Mesendoderm (in vitro differentiated cells): ENCODE results near the gene FXR2. TPM values are rescaled to one million over a fixed set of nuclear protein-coding genes. Genes with fewer than 3 reads are reported as not detected.

Experiments
- DNase-seq: peaks from one replicate; pipeline ENCODE4 v3.0.0; 2013
- H2AK5ac ChIP-seq: 2 replicates; pipeline ENCODE4 v1.6.1; 2013; ENCODE audit warnings: low read length, inconsistent platforms
- H2BK120ac ChIP-seq: 2 replicates; pipeline ENCODE4 v1.6.1; 2013; ENCODE audit warnings: low read depth, mild to moderate bottlenecking, low read length, moderate library complexity, mixed read lengths
- H2BK15ac ChIP-seq: replicated peaks from 2 replicates; pipeline ENCODE4 v1.6.1; 2013; ENCODE audit warnings: low read depth, mild to moderate bottlenecking, moderate library complexity
- H2BK5ac ChIP-seq: 2 replicates; pipeline ENCODE4 v1.6.1; 2013; ENCODE audit warnings: low read length, inconsistent platforms
- H3K18ac ChIP-seq: 2 replicates; pipeline ENCODE4 v1.6.1; 2013; ENCODE audit warnings: mild to moderate bottlenecking, low read length, mixed read lengths
- H3K23ac ChIP-seq: one replicate; pipeline ENCODE4 v1.6.1; 2013; ENCODE audit warnings: low read length
- H3K27ac ChIP-seq: 2 replicates; pipeline ENCODE4 v1.5.1; 2013; ENCODE audit warnings: low read depth, mild to moderate bottlenecking, inconsistent platforms, low read length, moderate library complexity
- H3K27me3 ChIP-seq: 2 replicates; pipeline ENCODE4 v1.6.1; 2013; ENCODE audit warnings: low read length, control low read depth, mild to moderate bottlenecking, inconsistent platforms; ENCODE audit not compliant: insufficient read depth, poor library complexity
- H3K36me3 ChIP-seq: 2 replicates; pipeline ENCODE4 v1.6.1; 2013; ENCODE audit warnings: low read length, inconsistent platforms; ENCODE audit not compliant: control insufficient read depth, insufficient read depth
- H3K4ac ChIP-seq: one replicate; pipeline ENCODE4 v1.6.1; 2013; ENCODE audit warnings: low read depth, mild to moderate bottlenecking, low read length, moderate library complexity
- H3K4me1 ChIP-seq: 2 replicates; pipeline ENCODE4 v1.6.1; 2013; ENCODE audit warnings: low read depth, low read length, inconsistent platforms; ENCODE audit not compliant: control insufficient read depth
- H3K4me2 ChIP-seq: 2 replicates; pipeline ENCODE4 v1.6.1; 2013; ENCODE audit warnings: low read length
- H3K4me3 ChIP-seq: 2 replicates; pipeline ENCODE4 v1.5.1; 2013; ENCODE audit warnings: mild to moderate bottlenecking, low read length
- H3K56ac ChIP-seq: one replicate; pipeline ENCODE4 v1.6.1; 2013; ENCODE audit warnings: low read length
- H3K79me1 ChIP-seq: 2 replicates; pipeline ENCODE4 v1.6.1; 2013; ENCODE audit warnings: low read length, inconsistent platforms
- H3K79me2 ChIP-seq: 2 replicates; pipeline ENCODE4 v1.6.1; 2013; ENCODE audit warnings: mild to moderate bottlenecking, low read length; ENCODE audit not compliant: control insufficient read depth, insufficient read depth
- H3K9ac ChIP-seq: 2 replicates; pipeline ENCODE4 v1.6.1; 2013; ENCODE audit warnings: low read length, inconsistent platforms
- H4K5ac ChIP-seq: one replicate; pipeline ENCODE4 v1.6.1; 2013; ENCODE audit warnings: low read length
- H4K8ac ChIP-seq: one replicate; pipeline ENCODE4 v1.6.1; 2013; ENCODE audit warnings: low read depth, mild to moderate bottlenecking, control low read depth, low read length, moderate library complexity
- WGBS: extraction: QIAGEN DNeasy Blood & Tissue Kit; methylation state at CpG from one replicate; pipeline ENCODE4 v1.1.7; 2013; ENCODE audit warnings: low lambda C conversion rate, missing lambda C conversion rate; ENCODE audit not compliant: insufficient coverage; ENCODE audit errors: extremely low coverage; 5-methylcytosine and 5-hydroxymethylcytosine counted together
- polyA plus RNA-seq, 2 experiments: library from polyadenylated mRNA; stranded (reverse); fragments of 200-250 nt; gene quantifications; one replicate each; pipeline ENCODE4 v1.2.3, GENCODE V29; 2013

Gene FXR2
- 22.0 TPM for polyA plus RNA-seq (2013, experiment 1 of 2)
- 22.4 TPM for polyA plus RNA-seq (2013, experiment 2 of 2)

DNA sequence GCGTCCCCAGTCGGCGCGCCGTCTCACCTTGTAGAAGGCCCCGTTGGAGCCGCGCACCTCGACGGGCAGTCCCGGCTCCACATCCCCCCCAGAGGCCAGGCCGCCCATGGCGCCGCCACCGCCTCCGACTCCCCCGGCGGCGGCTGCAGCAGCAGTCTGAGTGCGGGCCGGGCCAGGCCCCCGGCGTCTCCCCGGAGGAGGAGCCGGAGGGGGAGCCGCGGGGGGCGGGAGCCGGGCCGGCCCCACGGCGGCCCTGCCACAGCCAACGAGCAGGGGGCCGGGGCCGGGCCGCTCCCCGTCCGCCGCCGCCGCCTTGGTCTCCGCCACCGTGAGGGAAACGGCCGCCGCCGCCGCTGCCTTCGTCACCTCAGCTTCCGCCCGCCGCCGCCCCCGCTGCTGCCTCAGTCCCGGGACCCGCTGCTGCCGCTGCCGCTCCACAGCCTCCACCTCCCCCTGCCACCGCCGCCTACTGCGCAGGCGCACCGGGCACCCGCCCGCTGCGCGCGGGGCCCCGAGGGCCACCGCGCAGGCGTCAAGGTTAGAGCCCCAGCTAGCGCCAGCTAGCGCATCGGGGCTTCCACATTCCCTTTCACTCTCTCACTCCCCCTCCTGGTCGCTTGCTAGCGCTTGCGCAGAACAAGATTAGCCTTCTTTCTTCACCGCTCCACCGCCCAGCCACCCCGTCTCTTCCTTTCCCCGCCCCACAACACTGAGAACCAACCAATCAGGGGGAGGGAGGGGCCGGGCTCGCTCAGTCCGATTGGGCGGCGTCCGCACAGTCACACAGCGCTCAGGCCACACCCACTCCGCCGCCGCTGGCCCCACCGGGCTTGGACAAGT, at the start of gene FXR2:
Gene FXR2, minus strand, starts transcription at position 473 of the 840 bp plus-strand sequence. Its CDS starts 365 bp downstream, at position 108.
- H3K56ac ChIP-seq = peak within 1 kb of the TSS; percentile 86
- WGBS = no CpG with 5 or more reads among the region's 93 CpGs
- peak within 1 kb of the TSS; percentile 80 for H3K18ac ChIP-seq
- peak within 1 kb of the TSS; percentile 95 for H3K27ac ChIP-seq
- no peaks in the 10 kb centered on the region for H3K27me3 ChIP-seq
- no peak within 1 kb of the TSS for H3K23ac ChIP-seq
- H3K9ac ChIP-seq = peak within 1 kb of the TSS; percentile 82
- H4K8ac ChIP-seq = no peak within 1 kb of the TSS
- H3K4me3 ChIP-seq = peak within 1 kb of the TSS; percentile 70
- H3K4ac ChIP-seq = peak within 1 kb of the TSS; percentile 57
- H3K36me3 ChIP-seq = no peaks in the 10 kb centered on the region
- no peak within 1 kb of the TSS for H2BK5ac ChIP-seq
- H2BK120ac ChIP-seq = no peak within 1 kb of the TSS
- peaks cover 15% of the 10 kb centered on the region for H3K79me2 ChIP-seq
- no peak within 1 kb of the TSS for H4K5ac ChIP-seq
- peak; percentile 100 for DNase-seq
- H3K79me1 ChIP-seq = peaks cover 15% of the 10 kb centered on the region
- H3K4me2 ChIP-seq = peak within 1 kb of the TSS; percentile 87
- H3K4me1 ChIP-seq = peaks cover 11% of the 10 kb centered on the region
- H2AK5ac ChIP-seq = peak within 1 kb of the TSS; percentile 37
- H2BK15ac ChIP-seq = no peak within 1 kb of the TSS

DNA sequence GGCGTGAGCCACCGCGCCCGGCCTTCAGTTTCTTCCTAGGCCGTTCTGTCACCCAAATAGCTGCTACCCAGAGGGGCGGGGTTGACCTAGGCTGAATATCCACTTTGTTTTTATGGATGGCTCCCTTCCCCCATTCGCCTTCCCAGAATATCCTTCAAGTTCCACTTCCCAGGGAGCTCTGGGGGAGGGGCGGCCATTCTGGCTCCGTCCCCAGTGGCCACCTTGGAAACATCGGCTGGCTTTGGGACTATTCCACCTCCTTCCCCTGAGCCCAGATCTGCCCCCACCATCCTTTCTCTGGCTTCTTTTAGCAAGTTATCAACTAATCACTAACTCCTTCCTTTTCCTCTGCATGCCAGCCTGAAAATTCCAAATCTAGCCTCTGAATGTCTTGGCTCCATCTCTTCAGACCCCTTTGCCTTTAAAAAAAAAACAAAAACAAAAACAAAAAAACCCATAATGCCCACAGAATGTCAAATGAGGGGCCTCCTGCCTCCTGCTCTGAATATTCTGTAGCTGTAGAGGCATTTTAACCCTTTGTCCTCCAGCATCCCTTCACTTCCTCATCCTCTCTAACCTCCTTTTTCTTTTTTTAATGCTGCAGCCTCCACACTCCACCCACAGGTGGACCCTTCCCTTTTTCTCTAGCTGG, 42.4 kb upstream of the FXR2 start:
- H3K56ac ChIP-seq = peak overlapping the region; percentile 82
- H3K79me1 ChIP-seq = no peaks in the 10 kb centered on the region
- H2BK5ac ChIP-seq = no peak overlapping the region
- WGBS = no CpG with 5 or more reads among the region's 10 CpGs
- H3K4ac ChIP-seq = no peak overlapping the region
- no peak overlapping the region for H3K23ac ChIP-seq
- DNase-seq = peak; percentile 98
- peaks cover 4% of the 10 kb centered on the region for H3K4me1 ChIP-seq
- H2BK15ac ChIP-seq = no peak overlapping the region
- H2BK120ac ChIP-seq = no peak overlapping the region
- peak overlapping the region; percentile 26 for H3K4me2 ChIP-seq
- H4K8ac ChIP-seq = no peak overlapping the region
- H2AK5ac ChIP-seq = no peak overlapping the region
- no peak overlapping the region for H3K18ac ChIP-seq
- peak overlapping the region; percentile 73 for H3K27ac ChIP-seq
- peaks cover 3% of the 10 kb centered on the region for H3K27me3 ChIP-seq
- H3K4me3 ChIP-seq = no peak overlapping the region
- no peak overlapping the region for H3K9ac ChIP-seq
- no peaks in the 10 kb centered on the region for H3K79me2 ChIP-seq
- no peaks in the 10 kb centered on the region for H3K36me3 ChIP-seq
- H4K5ac ChIP-seq = no peak overlapping the region

DNA sequence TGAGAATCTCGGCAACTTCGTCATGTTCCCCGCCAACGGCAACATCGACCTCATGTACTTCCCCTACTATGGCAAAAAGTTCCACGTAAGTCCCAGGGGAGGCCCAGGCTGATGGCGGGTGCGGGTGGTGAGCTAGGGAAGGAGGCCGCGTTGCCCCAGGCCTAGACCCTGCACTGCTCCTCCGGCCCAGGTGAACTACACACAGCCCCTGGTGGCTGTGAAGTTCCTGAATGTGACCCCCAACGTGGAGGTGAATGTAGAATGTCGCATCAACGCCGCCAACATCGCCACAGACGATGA, 40.8 kb upstream of the FXR2 start:
- no peak overlapping the region for H3K56ac ChIP-seq
- H3K79me2 ChIP-seq = no peaks in the 10 kb centered on the region
- H3K9ac ChIP-seq = no peak overlapping the region
- H3K4ac ChIP-seq = no peak overlapping the region
- no peak overlapping the region for H3K18ac ChIP-seq
- H3K27me3 ChIP-seq = peaks cover 7% of the 10 kb centered on the region
- H2AK5ac ChIP-seq = peak overlapping the region; percentile 31
- DNase-seq = no peak
- no peak overlapping the region for H2BK5ac ChIP-seq
- H3K79me1 ChIP-seq = no peaks in the 10 kb centered on the region
- H4K8ac ChIP-seq = no peak overlapping the region
- WGBS = no CpG with 5 or more reads among the region's 17 CpGs
- no peak overlapping the region for H4K5ac ChIP-seq
- no peak overlapping the region for H3K4me2 ChIP-seq
- peaks cover 7% of the 10 kb centered on the region for H3K4me1 ChIP-seq
- H2BK15ac ChIP-seq = no peak overlapping the region
- no peak overlapping the region for H3K23ac ChIP-seq
- H2BK120ac ChIP-seq = no peak overlapping the region
- no peak overlapping the region for H3K27ac ChIP-seq
- no peaks in the 10 kb centered on the region for H3K36me3 ChIP-seq
- H3K4me3 ChIP-seq = no peak overlapping the region

DNA sequence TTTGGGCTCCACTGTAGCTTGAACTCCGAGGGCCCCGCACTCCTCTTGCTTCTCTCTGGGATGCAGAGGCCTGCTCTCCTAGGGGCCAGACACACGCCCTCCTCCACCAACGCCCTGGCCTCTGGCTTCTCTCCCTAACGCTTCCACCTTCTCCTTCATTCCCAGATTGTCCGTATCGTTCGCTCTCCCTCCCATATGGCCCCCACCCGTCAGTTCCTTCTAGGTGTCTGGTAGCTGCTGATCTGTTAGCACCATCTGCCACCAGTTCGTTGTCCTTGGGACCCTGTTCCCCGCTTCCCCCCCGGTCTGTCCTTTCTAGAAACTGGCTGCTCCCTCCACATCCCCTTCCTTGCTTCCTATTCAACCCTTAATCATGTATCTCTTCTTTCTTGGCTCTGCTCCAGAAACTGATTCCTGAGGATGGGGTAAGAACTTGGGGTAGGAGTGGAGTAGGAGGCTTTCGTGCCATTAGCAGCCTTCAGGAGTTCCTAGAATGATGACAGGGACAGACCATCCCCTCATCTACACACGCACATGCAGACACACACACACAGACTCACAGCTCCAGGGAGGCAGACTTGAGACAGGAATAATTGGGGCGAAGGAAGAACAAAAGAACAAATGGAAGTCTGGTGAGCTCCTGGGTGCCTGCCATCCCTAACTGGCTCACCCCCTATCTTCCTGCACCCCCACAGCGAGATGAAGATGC, 40.3 kb upstream of the FXR2 start:
- Histone ChIP-seq H4K8ac (no peak overlapping the region), H3K56ac (no peak overlapping the region), H3K4ac (no peak overlapping the region), H3K23ac (peak overlapping the region; percentile 30), H3K4me1 (peaks cover 7% of the 10 kb centered on the region), H3K79me1 (no peaks in the 10 kb centered on the region), H2BK120ac (no peak overlapping the region), H3K9ac (no peak overlapping the region), H3K4me3 (no peak overlapping the region), H3K27me3 (peaks cover 7% of the 10 kb centered on the region), H3K36me3 (no peaks in the 10 kb centered on the region), H2AK5ac (peak overlapping the region; percentile 31), H3K4me2 (no peak overlapping the region), H2BK15ac (no peak overlapping the region), H3K18ac (no peak overlapping the region), H4K5ac (no peak overlapping the region), H2BK5ac (no peak overlapping the region), H3K79me2 (no peaks in the 10 kb centered on the region), H3K27ac (no peak overlapping the region)
- WGBS = no CpG with 5 or more reads among the region's 16 CpGs
- no peak for DNase-seq

DNA sequence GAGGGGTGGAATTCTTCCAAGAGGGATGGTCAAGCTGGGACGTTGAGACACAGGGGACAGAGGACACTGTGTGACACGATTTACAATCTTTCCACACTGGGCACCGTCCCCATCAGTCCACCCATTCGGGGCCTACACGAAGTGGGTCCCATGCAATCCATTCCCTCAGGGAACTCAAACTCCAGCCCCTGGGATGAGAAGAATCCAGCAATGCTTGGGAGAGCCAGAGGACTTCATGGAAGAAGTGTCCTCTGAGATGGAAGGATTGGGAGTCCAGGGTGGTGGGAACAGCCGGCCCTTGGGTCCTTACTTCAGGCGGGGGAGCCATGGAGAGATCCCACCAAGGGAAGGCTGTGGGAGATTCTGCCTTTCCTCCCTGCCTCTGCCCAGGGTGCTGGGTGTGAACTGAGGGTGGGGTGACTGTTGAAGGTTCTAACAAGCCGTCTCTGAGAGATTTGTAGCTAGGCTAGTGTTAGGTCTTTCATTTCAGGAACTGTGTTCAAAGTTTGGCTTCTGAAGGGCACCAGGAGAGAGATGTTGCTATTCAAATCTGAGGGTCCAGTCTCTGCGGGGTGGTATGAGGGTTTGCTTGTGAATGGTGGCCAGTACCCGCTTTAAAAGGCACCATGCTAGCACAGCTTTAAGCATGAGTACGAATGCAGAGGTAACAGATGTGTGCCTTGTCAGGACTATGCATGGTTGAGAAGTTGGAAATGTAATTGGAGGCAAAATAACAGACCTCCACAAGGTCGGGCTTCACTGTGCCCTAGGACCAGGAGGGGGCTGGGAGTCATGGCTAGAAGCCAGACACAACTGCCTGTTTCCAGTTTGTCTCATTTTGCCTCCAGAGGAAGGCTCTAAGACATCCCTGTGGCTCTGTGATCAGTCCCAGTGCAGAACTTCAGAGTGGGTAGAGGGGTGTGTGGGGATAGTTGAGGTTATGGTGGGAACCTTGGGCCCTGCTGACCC, 38.0 kb upstream of the FXR2 start:
- Histone ChIP-seq H3K56ac (no peak overlapping the region), H3K27ac (no peak overlapping the region), H3K18ac (no peak overlapping the region), H2AK5ac (no peak overlapping the region), H2BK5ac (no peak overlapping the region), H4K8ac (no peak overlapping the region), H3K4me1 (peaks cover 5% of the 10 kb centered on the region), H3K27me3 (peaks cover 7% of the 10 kb centered on the region), H2BK120ac (no peak overlapping the region), H3K4me2 (no peak overlapping the region), H3K9ac (no peak overlapping the region), H3K36me3 (no peaks in the 10 kb centered on the region), H3K79me2 (no peaks in the 10 kb centered on the region), H2BK15ac (no peak overlapping the region), H3K4me3 (no peak overlapping the region), H4K5ac (no peak overlapping the region), H3K4ac (no peak overlapping the region), H3K79me1 (no peaks in the 10 kb centered on the region), H3K23ac (no peak overlapping the region)
- no peak for DNase-seq
- no CpG with 5 or more reads among the region's 12 CpGs for WGBS
